ENCODE results near the gene SLC12A7. TPM values are rescaled to one million over a fixed set of nuclear protein-coding genes. Genes with fewer than 3 reads are reported as not detected.
"Not testable (repeated sequence)": the region's sequence is repeated elsewhere in the genome, so short reads cannot be mapped to it uniquely, and the experiment has no call there.

Gene SLC12A7
- total RNA-seq, 2 donors from 2014 or later = 58.9 to 61.6 TPM

DNA sequence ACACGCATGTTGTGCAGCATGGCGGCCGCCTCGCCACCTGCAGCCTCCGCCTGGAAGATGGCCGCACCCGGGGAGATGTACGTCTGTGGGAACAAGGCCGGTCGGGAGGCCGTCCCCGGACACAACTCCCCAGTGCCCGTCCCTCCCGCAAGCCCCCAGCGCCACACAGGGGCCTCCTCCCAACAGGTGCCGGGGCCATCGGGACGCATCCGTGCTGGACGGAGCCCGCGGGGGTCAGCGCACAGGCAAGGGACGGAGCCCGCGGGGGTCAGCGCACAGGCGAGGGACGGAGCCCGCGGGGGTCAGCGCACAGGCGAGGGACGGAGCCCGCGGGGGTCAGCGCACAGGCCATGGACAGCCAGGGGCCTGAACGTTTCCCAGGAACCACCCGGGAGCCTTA, 26.5 kb downstream of the SLC12A7 start:
- Histone ChIP-seq H3K27me3 (ENCODE audit: control insufficient read depth, insufficient read depth, low read length, poor library complexity, severe bottlenecking) (no peaks in the 10 kb centered on the region), H3K9me3 (ENCODE audit: control insufficient read depth, low read length) (no peaks in the 10 kb centered on the region), H3K4me1 (ENCODE audit: control insufficient read depth, insufficient read depth, low read length) (no peaks in the 10 kb centered on the region), H3K27ac (ENCODE audit: low read depth, low read length) (no peak overlapping the region), H3K4me3 (ENCODE audit: low read length) (no peak overlapping the region), H3K9ac (ENCODE audit: extremely low read depth, low read length, poor library complexity, severe bottlenecking) (no peak overlapping the region), H3K36me3 (ENCODE audit: control insufficient read depth, insufficient read depth, low read length) (peaks cover 7% of the 10 kb centered on the region)
- DNase-seq = no peak
- Mint-ChIP-seq H3K36me3 (ENCODE audit: low read depth) (peaks cover 31% of the 10 kb centered on the region), H3K9me3 (no peaks in the 10 kb centered on the region), H3K27me3 (ENCODE audit: insufficient read depth) (no peaks in the 10 kb centered on the region), H3K4me1 (no peaks in the 10 kb centered on the region), H3K4me3 (no peak overlapping the region), H3K27ac (no peak overlapping the region)
- 95 to 98% methylated on average over 32 to 39 of the region's 39 CpGs for WGBS, 2 experiments (ENCODE audit: insufficient coverage in 1 of 2, insufficient read length in 1 of 2)
- TF ChIP-seq, protein P1, sequence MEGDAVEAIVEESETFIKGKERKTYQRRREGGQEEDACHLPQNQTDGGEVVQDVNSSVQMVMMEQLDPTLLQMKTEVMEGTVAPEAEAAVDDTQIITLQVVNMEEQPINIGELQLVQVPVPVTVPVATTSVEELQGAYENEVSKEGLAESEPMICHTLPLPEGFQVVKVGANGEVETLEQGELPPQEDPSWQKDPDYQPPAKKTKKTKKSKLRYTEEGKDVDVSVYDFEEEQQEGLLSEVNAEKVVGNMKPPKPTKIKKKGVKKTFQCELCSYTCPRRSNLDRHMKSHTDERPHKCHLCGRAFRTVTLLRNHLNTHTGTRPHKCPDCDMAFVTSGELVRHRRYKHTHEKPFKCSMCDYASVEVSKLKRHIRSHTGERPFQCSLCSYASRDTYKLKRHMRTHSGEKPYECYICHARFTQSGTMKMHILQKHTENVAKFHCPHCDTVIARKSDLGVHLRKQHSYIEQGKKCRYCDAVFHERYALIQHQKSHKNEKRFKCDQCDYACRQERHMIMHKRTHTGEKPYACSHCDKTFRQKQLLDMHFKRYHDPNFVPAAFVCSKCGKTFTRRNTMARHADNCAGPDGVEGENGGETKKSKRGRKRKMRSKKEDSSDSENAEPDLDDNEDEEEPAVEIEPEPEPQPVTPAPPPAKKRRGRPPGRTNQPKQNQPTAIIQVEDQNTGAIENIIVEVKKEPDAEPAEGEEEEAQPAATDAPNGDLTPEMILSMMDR (conservative IDR thresholded peaks at IDR 0.05) = no peak

DNA sequence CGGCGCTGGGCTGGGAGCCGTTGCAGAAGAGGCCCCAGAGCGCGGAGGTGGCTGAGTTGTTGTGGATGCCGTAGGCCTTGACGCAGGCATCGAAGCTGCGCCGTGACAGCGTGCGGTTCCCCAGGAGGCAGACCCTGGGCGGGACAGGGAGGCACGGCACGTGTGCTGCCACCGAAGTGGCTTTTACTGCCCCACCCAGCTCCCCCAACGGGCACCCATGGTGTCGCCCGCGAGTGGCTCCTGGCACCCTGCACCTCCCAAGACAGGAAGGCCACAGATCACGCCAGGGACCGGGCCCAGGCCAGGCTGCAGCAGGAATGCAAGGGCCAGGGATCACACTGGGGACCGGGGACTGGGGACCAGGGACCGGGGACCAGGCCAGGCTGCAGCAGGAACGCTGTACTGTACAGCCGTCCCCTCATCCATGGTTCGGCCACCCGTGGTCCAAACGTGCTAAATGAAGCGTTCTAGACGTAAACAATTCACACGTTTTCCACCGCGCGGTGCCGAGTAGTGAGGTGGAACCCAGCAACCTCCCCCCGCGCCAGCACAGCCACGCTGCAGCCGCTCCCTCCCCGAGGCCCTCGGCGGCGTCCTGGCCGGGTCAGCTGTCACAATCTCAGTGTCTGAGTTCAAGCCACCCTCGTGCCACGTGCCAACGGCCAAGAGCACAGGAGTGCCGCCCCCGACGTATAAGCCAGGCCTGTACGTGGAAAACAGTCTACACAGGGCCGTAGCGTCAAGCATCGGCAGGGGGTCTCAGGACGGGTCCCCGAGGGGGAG, 27.8 kb downstream of the SLC12A7 start:
- Histone ChIP-seq H3K27me3 (ENCODE audit: control insufficient read depth, insufficient read depth, low read length, poor library complexity, severe bottlenecking) (no peaks in the 10 kb centered on the region), H3K36me3 (ENCODE audit: control insufficient read depth, insufficient read depth, low read length) (peaks cover 7% of the 10 kb centered on the region), H3K27ac (ENCODE audit: low read depth, low read length) (no peak overlapping the region), H3K4me1 (ENCODE audit: control insufficient read depth, insufficient read depth, low read length) (no peaks in the 10 kb centered on the region), H3K9me3 (ENCODE audit: control insufficient read depth, low read length) (no peaks in the 10 kb centered on the region), H3K4me3 (ENCODE audit: low read length) (no peak overlapping the region), H3K9ac (ENCODE audit: extremely low read depth, low read length, poor library complexity, severe bottlenecking) (no peak overlapping the region)
- no peak overlapping the region for H3K27ac Mint-ChIP-seq
- no peaks in the 10 kb centered on the region for H3K9me3 Mint-ChIP-seq
- TF ChIP-seq, protein P1 (conservative IDR thresholded peaks at IDR 0.05) = no peak
- no peaks in the 10 kb centered on the region for H3K27me3 Mint-ChIP-seq (ENCODE audit: insufficient read depth)
- H3K4me3 Mint-ChIP-seq = no peak overlapping the region
- H3K36me3 Mint-ChIP-seq (ENCODE audit: low read depth) = peaks cover 32% of the 10 kb centered on the region
- no peaks in the 10 kb centered on the region for H3K4me1 Mint-ChIP-seq
- 93% methylated on average over 46 to 57 of the region's 57 CpGs for WGBS, 2 experiments (ENCODE audit: insufficient coverage in 1 of 2, insufficient read length in 1 of 2)
- no peak for DNase-seq

DNA sequence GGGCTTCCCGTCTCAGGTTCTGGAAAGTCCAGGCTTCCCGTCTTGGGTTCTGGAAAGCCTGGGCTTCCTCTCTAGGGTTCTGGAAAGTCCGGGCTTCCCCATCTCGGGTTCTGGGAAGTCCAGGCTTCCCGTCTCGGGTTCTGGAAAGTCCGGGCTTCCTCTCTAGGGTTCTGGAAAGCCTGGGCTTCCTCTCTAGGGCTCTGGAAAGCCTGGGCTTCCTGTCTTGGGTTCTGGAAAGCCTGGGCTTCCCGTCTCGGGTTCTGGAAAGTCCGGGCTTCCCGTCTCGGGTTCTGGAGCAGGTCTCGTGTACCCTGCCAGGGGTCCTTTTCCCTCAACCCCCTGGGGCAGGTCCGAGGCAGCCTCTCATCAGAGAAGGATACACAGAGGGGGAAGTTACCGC, 28.8 kb downstream of the SLC12A7 start:
- not testable (repeated sequence) for H3K9me3 Mint-ChIP-seq; H3K27me3 ChIP-seq (ENCODE audit: control insufficient read depth, insufficient read depth, low read length, poor library complexity, severe bottlenecking); DNase-seq; H3K4me1 ChIP-seq (ENCODE audit: control insufficient read depth, insufficient read depth, low read length); H3K27me3 Mint-ChIP-seq (ENCODE audit: insufficient read depth); H3K27ac Mint-ChIP-seq; H3K9me3 ChIP-seq (ENCODE audit: control insufficient read depth, low read length); H3K9ac ChIP-seq (ENCODE audit: extremely low read depth, low read length, poor library complexity, severe bottlenecking); H3K36me3 ChIP-seq (ENCODE audit: control insufficient read depth, insufficient read depth, low read length); H3K4me1 Mint-ChIP-seq; H3K4me3 ChIP-seq (ENCODE audit: low read length); H3K27ac ChIP-seq (ENCODE audit: low read depth, low read length); H3K4me3 Mint-ChIP-seq
- 94 to 96% methylated on average over 14 to 15 of the region's 15 CpGs for WGBS, 2 experiments (ENCODE audit: insufficient coverage in 1 of 2, insufficient read length in 1 of 2)
- peaks cover 36% of the 10 kb centered on the region for H3K36me3 Mint-ChIP-seq (ENCODE audit: low read depth)

Data from endodermal cell (in vitro differentiated cells).